K562 (cell line): ENCODE data around the gene TRABD2B. TPM values are rescaled to one million over a fixed set of nuclear protein-coding genes. Genes with fewer than 3 reads are reported as not detected.

ENCODE experiments used
- ATAC-seq: fragments of 200-7000 bp; cut with Tn5 transposase; 3 replicates; pipeline ENCODE4 v1.9.1; 2020; ENCODE audit warnings: moderate library complexity
- BruUV-seq: library from RNA; stranded (reverse); fragments of 400-500 nt; replicated peaks from 2 replicates; lab custom pipeline; 2021; lab: Mats Ljungman, UMichigan
- CTCF ChIA-PET: fragments of 300-600 bp; formaldehyde crosslinking; extraction: SDS; loops from one replicate; lab custom pipeline; 2021; ENCODE audit warnings: low intra/inter-chr PET ratio; lab: Yijun Ruan, JAX
- POLR2A ChIA-PET: fragments of 300-600, 350-650 bp; sonication (Branson Sonifier 250); formaldehyde crosslinking; extraction: SDS; loops from one replicate; lab custom pipeline; 2021; ENCODE audit warnings: antibody characterized with exemption, inconsistent platforms; lab: Yijun Ruan, JAX
- DNase-seq, 4 experiments: peaks; one replicate each; pipeline versions ENCODE4 v3.0.0 to v3.0.0-alpha.2; 2011 to 2018; ENCODE audit warnings: low spot score in 3 of 4, mixed read lengths in 3 of 4; ENCODE audit errors: extremely low read depth in 1 of 4
- FAIRE-seq: peaks from 2 replicates; lab custom pipeline; 2011; peaks lifted over from hg19 to GRCh38; lab: Jason Lieb, UNC
- H2AFZ ChIP-seq: 2 replicates; pipeline ENCODE4 v1.6.0; 2011; ENCODE audit warnings: low read depth, low read length, control low read depth, inconsistent platforms
- H3K27ac ChIP-seq: fragments of 200-600 bp; 3 replicates; pipeline ENCODE4 v1.8.0; 2011; ENCODE audit warnings: low read depth, mild to moderate bottlenecking, control low read depth, inconsistent platforms, low read length, moderate library complexity, mixed read lengths; ENCODE audit errors: extremely low read depth
- H3K27me3 ChIP-seq, 2 experiments: fragments of 300-600 bp in 1 of 2; 2 replicates in 1 of 2; 3 replicates in 1 of 2; pipeline versions ENCODE4 v1.6.0 to v1.8.0; 2011; ENCODE audit warnings: inconsistent platforms in 2 of 2, low read length in 2 of 2, mild to moderate bottlenecking in 1 of 2, mixed read lengths in 1 of 2, moderate library complexity in 1 of 2; ENCODE audit not compliant: control insufficient read depth in 2 of 2, insufficient read depth in 2 of 2
- H3K36me3 ChIP-seq: fragments of 300-600 bp; 3 replicates; pipeline ENCODE4 v1.8.0; 2011; ENCODE audit warnings: mild to moderate bottlenecking, low read length, inconsistent platforms; ENCODE audit not compliant: control insufficient read depth, insufficient read depth
- H3K4me1 ChIP-seq, 2 experiments: fragments of 200-600 bp in 1 of 2; replicated peaks in 1 of 2; 2 replicates in 1 of 2; 3 replicates in 1 of 2; pipeline versions ENCODE4 v1.5.1 to v1.8.0; 2011; ENCODE audit warnings: inconsistent platforms in 2 of 2, low read length in 2 of 2, mild to moderate bottlenecking in 1 of 2, mixed read lengths in 1 of 2, moderate library complexity in 1 of 2; ENCODE audit not compliant: control insufficient read depth in 2 of 2, insufficient read depth in 2 of 2
- H3K4me2 ChIP-seq: 2 replicates; pipeline ENCODE4 v1.6.1; 2011; ENCODE audit warnings: low read length, control low read depth, inconsistent platforms, mixed read lengths; ENCODE audit not compliant: insufficient read depth
- H3K4me3 ChIP-seq: fragments of 200-600 bp; sonication (generic), shearing (Covaris generic); 2 replicates; pipeline ENCODE4 v1.5.1; 2016; ENCODE audit warnings: control low read depth, inconsistent platforms
- H3K79me2 ChIP-seq: fragments of 200-600 bp; 3 replicates; pipeline ENCODE4 v1.8.0; 2011; ENCODE audit warnings: low read length, inconsistent platforms; ENCODE audit not compliant: control insufficient read depth, insufficient read depth
- H3K9ac ChIP-seq, 2 experiments: 2 replicates each; pipeline versions ENCODE4 v1.6.0 to v1.6.1; 2011; ENCODE audit warnings: low read depth in 2 of 2, low read length in 2 of 2, control low read depth in 1 of 2, inconsistent platforms in 1 of 2, mild to moderate bottlenecking in 1 of 2, mixed read lengths in 1 of 2; ENCODE audit not compliant: insufficient read depth in 1 of 2
- H3K9me1 ChIP-seq: one replicate; pipeline ENCODE4 v1.6.0; 2011; ENCODE audit warnings: inconsistent platforms, mild to moderate bottlenecking, low read length, moderate library complexity; ENCODE audit not compliant: control insufficient read depth, insufficient read depth
- H3K9me3 ChIP-seq: replicated peaks from 2 replicates; pipeline ENCODE4 v1.5.1; 2011; ENCODE audit warnings: low read depth, low read length, inconsistent platforms; ENCODE audit not compliant: control insufficient read depth, insufficient read depth
- H4K20me1 ChIP-seq: replicated peaks from 2 replicates; pipeline ENCODE4 v1.6.1; 2011; ENCODE audit warnings: low read length, inconsistent platforms, mixed read lengths; ENCODE audit not compliant: control insufficient read depth, insufficient read depth
- KAT7 ChIP-seq: sonication (generic); formaldehyde crosslinking; IDR thresholded peaks from 2 replicates; pipeline ENCODE4 v1.8.0; 2022; ENCODE audit warnings: missing genetic modification reagents, mild to moderate bottlenecking, borderline replicate concordance
- KLF16 ChIP-seq: IDR thresholded peaks from 2 replicates; pipeline ENCODE4 v1.6.1; 2016; ENCODE audit warnings: antibody characterized with exemption
- TBP ChIP-seq: optimal IDR thresholded peaks from 2 replicates; pipeline ENCODE3; 2011; ENCODE audit warnings: low read depth, low read length, improper control_type of control experiment
- WGBS: fragments of 100-300 bp; shearing (Covaris generic); methylation state at CpG from one replicate; pipeline ENCODE4 v1.1.6; 2016; ENCODE audit warnings: low coverage, mixed read lengths; ENCODE audit not compliant: insufficient coverage; ENCODE audit errors: missing lambda C conversion rate; 5-methylcytosine and 5-hydroxymethylcytosine counted together
- in situ Hi-C: fragments of 300-500 bp; cut with MboI; formaldehyde crosslinking; loops from 4 replicates; pipeline ENCODE4 v1.15.0; 2018; ENCODE audit warnings: inconsistent platforms, mixed read lengths
- intact Hi-C: fragments of 100-400 bp; cut with micrococcal nuclease; formaldehyde crosslinking; loops from 2 replicates; pipeline ENCODE4 v1.14.2; 2022
- polyA plus RNA-seq, 8 experiments: library from polyadenylated mRNA; depleted of rRNA in 4 of 8; stranded (reverse) in 5 of 8; unstranded in 3 of 8; fragments of >200 nt; fragmentation: Nextera tagmentation in 2 of 8; fragmentation: Illumina TruSeq in 1 of 8; extraction: Ambion mirVana in 2 of 8; extraction: Trizol in 1 of 8; gene quantifications; 2 replicates each; pipeline versions ENCODE4 v1.2.1 to v1.2.3, GENCODE V29; 2011 to 2014; ENCODE audit warnings: inconsistent platforms in 1 of 8, missing spikeins in 1 of 8
- total RNA-seq, 7 experiments: library from RNA; depleted of rRNA in 6 of 7; stranded (reverse); fragments of >200 nt in 6 of 7; fragmentation: Illumina TruSeq in 2 of 7; extraction: Trizol in 2 of 7; gene quantifications; 2 replicates each; pipeline versions ENCODE4 v1.2.1 to v1.2.3, GENCODE V29; 2011 to 2021; ENCODE audit warnings: low replicate concordance in 1 of 7
- TF ChIP-seq, protein P1 (sequence below), 2 experiments: IDR thresholded peaks in 1 of 2; conservative IDR thresholded peaks in 1 of 2; 2 replicates each; pipeline ENCODE4 v1.6.1; 2016; ENCODE audit warnings: low read depth in 2 of 2, mild to moderate bottlenecking in 1 of 2, missing compliant biosample characterization in 1 of 2, missing genetic modification characterization in 1 of 2, moderate library complexity in 1 of 2
- TF ChIP-seq, protein P2 (sequence below): fragments of 250-450 bp; sonication (Bioruptor Pico); IDR thresholded peaks from 2 replicates; pipeline ENCODE4 v1.4.0; 2020; ENCODE audit warnings: mild to moderate bottlenecking, moderate library complexity

The TRABD2B gene
- total and polyA plus RNA-seq, 9 of the 15 experiments (the other 6 are each of a cell fraction or from before 2014, with no cell fraction given): not detected

DNA sequence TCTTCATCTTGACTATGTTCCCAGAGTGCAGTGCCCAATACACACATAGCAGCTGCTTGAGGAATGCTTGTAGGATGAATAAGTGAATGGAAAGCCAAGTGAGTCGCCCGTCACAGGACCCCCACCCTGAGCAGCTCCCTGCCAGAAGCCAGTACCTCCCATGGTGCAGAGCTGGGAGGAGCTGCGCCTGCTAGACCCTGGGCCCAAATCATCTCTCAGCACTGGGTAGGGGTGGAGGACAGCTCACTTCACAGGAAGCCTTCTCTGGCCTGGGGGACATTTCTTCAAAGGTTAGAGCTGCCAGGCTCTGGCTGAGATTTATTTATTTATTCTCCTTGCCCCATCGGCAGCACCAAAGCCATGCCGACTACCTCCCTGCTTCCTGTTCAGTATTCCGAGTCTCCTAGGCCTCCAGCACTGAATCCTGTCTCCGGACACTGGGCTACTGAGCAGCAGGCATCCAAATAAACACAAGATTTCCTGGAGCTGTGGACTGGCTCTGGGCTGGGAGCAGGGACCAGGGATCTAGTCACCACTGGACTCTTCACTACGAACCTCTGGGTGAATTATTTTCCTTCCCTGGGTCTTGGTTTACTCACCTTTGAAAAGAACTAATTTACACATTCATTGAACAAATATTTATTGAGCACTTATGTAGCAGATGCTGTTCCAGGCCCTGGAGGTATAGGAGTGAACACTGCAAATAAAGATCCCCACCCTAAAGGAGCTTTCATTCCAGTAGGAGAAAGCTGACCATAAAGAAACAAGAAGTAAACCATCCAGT, 187.7 kb downstream of the TRABD2B start (continued):
- no peak for TF ChIP-seq KAT7

DNA sequence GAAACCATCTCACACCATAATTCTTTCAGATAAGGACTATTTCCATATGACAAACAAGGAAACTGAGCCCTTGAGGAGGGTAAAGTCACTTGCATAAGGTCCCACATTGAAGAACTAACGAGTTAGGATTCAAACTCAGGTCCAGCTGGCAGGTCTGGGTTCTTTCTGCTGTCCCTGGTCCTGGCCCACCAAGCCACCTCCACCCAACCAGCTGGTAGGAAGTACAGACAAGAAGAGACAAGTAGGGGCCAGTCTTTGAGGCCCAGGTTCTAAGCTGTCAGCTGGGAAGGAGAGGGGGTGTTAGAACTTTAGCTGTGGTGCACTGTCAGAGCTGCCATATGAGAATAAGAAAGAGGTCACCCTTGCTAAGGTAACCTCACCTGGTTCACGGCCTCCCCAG, 188.6 kb downstream of the TRABD2B start:
- Histone ChIP-seq H3K9ac (no peak overlapping the region), H3K9me1 (no peaks in the 10 kb centered on the region), H3K4me2 (no peak overlapping the region), H3K27me3 (peaks cover 0 to 12% of the 10 kb centered on the region in 2 experiments; a peak in 2 of 5 replicates), H3K4me1 (no peaks in the 10 kb centered on the region), H3K27ac (no peak overlapping the region), H3K79me2 (no peaks in the 10 kb centered on the region), H2AFZ (no peak overlapping the region), H3K36me3 (no peaks in the 10 kb centered on the region), H3K4me3 (no peak overlapping the region), H3K9me3 (no peaks in the 10 kb centered on the region), H4K20me1 (no peaks in the 10 kb centered on the region; the same call in 1 of the 2 replicates)
- BruUV-seq: no TSS peak
- 0% methylated on average over 2 of the region's 2 CpGs for WGBS
- in situ Hi-C loops (no loop called here), intact Hi-C loops (no loop called here)
- CTCF ChIA-PET: no interaction called here
- no peak for TF ChIP-seq TBP
- TF ChIP-seq, protein P1, sequence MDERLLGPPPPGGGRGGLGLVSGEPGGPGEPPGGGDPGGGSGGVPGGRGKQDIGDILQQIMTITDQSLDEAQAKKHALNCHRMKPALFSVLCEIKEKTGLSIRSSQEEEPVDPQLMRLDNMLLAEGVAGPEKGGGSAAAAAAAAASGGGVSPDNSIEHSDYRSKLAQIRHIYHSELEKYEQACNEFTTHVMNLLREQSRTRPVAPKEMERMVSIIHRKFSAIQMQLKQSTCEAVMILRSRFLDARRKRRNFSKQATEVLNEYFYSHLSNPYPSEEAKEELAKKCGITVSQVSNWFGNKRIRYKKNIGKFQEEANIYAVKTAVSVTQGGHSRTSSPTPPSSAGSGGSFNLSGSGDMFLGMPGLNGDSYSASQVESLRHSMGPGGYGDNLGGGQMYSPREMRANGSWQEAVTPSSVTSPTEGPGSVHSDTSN (CRISPR knock-in tag; IDR thresholded peaks at IDR 0.05; ENCODE audit: low read depth): no peak
- TF ChIP-seq, protein P1 (tag; conservative IDR thresholded peaks at IDR 0.05; ENCODE audit: low read depth): no peak
- TF ChIP-seq, protein P2, sequence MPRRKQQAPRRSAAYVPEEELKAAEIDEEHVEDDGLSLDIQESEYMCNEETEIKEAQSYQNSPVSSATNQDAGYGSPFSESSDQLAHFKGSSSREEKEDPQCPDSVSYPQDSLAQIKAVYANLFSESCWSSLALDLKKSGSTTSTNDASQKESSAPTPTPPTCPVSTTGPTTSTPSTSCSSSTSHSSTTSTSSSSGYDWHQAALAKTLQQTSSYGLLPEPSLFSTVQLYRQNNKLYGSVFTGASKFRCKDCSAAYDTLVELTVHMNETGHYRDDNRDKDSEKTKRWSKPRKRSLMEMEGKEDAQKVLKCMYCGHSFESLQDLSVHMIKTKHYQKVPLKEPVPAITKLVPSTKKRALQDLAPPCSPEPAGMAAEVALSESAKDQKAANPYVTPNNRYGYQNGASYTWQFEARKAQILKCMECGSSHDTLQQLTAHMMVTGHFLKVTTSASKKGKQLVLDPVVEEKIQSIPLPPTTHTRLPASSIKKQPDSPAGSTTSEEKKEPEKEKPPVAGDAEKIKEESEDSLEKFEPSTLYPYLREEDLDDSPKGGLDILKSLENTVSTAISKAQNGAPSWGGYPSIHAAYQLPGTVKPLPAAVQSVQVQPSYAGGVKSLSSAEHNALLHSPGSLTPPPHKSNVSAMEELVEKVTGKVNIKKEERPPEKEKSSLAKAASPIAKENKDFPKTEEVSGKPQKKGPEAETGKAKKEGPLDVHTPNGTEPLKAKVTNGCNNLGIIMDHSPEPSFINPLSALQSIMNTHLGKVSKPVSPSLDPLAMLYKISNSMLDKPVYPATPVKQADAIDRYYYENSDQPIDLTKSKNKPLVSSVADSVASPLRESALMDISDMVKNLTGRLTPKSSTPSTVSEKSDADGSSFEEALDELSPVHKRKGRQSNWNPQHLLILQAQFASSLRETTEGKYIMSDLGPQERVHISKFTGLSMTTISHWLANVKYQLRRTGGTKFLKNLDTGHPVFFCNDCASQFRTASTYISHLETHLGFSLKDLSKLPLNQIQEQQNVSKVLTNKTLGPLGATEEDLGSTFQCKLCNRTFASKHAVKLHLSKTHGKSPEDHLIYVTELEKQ (CRISPR knock-in tag): no peak
- no peak for TF ChIP-seq KLF16
- DNase-seq (no peak), ATAC-seq (no peak), FAIRE-seq (no peak)
- POLR2A ChIA-PET: no interaction called here
